Fibroblast of skin of abdomen (primary cell): ENCODE data around the gene ALPG. TPM values are rescaled to one million over a fixed set of nuclear protein-coding genes. Genes with fewer than 3 reads are reported as not detected.
"Not testable (repeated sequence)": the region's sequence is repeated elsewhere in the genome, so short reads cannot be mapped to it uniquely, and the experiment has no call there.

Experiments
- DNase-seq: peaks from one replicate; pipeline ENCODE4 v3.0.0-alpha.2; 2013
- polyA plus RNA-seq, 2 experiments: library from polyadenylated mRNA; unstranded; fragments of 120-200 nt; gene quantifications; one replicate each; pipeline ENCODE4 v1.2.1, GENCODE V29; 2013; ENCODE audit not compliant: insufficient read length in 2 of 2

The ALPG gene
- polyA plus RNA-seq (2013, experiment 1 of 2; ENCODE audit: insufficient read length), result not detected
- not detected for polyA plus RNA-seq (2013, experiment 2 of 2; ENCODE audit: insufficient read length)

DNA sequence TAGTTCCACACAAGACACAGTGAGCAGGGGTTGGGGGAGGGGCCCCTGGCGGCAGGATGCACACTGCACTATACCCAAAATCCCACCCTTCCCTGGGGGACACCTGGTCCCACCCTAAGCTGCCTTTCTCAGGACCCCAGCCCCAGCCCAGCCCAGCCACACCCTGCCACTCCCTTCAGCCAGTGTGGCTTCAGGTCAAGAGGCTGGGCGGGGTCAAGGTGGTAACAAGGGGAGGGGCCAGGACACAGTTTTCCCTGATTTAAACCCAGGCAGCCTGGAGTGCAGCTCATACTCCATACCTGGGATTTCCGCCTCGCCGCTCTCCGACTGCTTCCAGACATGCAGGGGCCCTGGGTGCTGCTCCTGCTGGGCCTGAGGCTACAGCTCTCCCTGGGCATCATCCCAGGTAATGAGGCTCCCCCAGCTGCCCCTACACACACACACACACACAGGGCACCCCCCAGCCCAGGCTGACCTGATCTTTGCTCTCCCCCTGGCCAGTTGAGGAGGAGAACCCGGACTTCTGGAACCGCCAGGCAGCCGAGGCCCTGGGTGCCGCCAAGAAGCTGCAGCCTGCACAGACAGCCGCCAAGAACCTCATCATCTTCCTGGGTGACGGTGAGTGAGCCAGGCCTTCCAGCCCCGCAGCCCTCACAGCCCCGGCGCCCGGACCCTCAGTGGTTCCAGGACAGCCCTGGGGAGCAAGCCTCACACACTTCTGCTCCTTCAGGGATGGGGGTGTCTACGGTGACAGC is at the start of gene ALPG:
ALPG (plus strand) TSS at position 289 of the 755 bp plus-strand sequence; CDS start at position 340, 51 bp downstream.
- no peak for DNase-seq

DNA sequence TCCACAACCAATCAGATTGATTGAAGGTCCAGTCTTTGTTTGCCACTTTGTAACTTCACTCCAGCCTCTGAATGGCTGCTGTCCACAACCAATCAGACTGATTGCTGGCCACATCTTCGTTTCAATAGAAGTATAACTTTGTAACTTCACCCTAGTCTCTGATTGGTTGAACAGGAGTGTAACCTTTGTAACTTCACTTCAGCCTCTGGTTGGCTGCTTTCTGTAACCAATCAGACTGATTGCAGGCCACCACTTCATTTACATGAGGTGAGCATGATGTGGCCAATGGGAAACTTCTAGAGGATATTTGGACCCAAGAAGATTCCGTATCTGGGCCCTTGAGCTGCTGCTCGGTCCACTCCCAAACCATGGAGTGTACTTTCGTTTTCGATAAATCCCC is 45.0 kb upstream of the ALPG start:
- no peak for DNase-seq

DNA sequence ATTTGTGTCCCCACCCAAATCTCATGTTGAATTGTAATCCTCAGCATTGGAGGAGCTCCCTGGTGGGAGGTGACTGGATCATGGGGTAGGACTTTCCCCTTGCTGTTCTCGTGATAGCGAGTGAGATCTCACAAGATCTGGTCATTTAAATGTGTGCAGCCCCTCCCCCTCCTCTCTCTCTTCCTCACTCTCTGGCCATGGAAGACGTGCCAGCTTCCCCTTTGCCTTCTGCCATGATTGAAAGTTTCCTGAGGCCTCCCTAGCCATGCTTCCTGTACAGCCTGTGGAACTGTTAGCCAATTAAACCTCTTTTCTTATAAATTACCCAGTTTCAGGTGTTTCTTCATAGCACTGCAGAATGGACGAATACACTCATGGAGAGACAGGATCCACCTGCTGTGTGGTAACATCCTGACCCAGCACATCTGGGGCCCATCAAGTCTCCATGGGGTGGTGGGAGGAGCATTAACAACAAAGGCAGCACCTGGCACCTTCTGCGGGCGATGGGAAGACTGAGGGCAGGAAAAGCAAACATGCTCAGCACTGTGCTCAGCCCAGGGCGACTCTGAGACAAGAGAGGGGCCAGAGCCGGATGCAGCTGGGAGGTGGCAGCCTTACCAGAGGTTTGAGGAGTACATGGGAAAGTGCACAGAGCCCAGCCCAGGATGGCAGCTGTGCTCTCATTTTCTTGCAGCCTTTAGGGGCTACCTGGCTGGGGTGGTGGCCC is 44.3 kb upstream of the ALPG start:
- no peak for DNase-seq

DNA sequence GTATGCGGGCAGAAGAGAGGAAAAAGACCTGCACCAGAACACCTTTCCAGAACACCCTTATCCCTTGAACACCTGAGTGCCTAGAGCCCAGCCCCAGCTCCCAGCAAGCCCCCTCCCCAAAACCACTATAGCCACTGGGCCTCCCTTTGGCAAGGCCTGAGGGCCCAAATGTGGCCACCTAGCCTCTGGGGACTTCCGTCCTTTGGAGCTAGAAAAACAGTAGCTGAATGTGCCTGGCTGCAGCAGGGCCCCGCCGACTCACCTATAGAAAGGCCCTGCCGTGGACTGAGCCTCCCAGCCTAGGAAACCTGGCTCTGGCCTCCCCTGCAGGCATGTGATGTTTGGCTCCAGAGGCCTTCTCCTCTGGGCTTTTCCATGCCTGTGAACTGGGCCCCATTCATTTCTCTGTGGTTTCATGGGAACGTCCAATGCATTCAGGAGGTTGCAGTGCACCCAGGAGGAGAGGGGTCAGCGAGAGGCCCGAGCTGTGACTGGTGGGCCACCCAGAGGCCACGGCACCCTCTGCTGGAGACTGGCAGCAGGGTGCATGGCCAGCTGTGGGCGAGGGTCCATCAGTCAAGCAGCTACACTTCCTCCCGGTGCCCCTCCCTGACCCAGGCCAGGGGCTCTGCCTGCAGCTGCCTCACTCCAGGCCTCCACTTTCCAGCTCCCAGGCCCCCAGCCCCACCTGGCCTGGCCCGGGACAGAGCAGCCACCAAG is 43.4 kb upstream of the ALPG start:
- not testable (repeated sequence) for DNase-seq

DNA sequence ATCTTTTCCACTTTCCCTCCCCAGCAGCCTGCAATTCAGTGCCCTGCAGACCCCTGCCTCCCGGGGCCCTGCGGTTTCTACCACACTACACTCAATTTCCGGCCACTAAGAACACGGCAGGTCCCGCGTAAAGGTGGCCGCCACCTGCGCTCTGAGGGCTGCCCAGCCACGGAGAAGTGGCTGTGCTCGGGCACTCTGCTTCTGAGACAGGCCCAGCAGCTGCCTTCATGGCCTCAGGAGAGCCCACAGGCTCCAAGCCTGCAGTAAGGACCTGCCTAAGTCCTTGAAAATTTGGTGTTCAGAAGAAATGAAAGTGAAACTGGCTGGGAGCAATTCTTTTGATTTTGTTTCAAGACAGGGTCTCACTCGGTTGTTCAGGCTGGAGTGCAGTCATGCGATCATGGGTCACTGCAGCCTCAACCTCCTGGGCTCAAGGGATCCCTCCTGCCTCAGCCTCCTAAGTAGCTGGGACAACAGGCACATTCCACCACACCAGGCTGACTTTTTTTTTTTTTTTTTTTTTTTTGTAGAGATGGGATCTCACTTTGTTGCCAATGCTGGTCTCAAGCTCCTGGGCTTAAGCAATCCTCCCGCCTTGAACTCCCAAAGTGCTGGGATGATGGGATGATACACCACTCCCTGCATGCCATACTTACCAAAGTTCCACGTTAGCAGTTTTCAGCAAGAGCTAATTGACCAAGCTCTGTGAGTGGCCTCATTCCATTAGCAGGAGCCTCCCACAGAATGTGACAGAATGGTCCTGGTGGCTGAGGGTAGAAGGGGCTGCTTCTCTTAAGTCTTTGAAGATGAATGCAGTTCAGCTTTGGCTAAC is 42.6 kb upstream of the ALPG start:
- DNase-seq, result no peak

DNA sequence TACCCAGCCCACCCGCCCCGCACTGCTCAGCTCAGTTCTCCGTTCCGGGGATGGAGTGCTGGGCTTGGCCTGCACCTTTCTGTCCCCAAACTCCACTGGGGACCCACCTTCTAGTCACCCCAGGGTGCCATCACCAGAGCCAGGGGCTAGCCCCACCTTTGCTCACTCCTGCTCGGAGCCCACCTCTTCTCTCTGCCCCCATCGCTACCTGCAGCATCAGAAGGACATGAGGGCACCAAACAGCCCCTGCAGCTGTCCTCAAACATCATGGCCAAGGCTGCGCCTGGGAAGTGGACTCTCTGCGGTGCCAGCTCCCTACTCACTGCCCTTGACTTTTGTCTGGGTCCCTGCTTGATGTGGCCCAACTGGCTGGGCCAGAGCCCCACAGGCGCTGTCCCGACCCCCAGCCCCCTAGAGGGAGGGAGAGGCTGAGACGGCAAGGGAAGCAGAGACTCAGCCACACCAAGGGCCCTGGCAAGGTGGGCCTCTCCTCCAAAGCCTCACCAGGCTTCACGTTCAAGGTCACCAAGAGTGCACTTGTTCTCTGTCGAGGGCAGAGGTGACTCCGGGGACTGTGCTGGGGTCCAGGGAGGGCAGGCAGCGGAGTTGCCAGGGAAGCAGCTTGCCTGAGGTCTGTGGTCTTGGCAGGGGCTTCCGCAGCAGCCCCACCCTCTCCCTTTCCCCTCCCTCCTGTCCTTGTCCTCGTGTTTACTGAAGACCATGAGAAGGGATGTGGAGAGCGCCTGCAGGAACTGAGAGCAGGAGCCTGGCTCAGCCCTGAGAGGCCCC is 41.6 kb upstream of the ALPG start:
- DNase-seq, result not testable (repeated sequence)

DNA sequence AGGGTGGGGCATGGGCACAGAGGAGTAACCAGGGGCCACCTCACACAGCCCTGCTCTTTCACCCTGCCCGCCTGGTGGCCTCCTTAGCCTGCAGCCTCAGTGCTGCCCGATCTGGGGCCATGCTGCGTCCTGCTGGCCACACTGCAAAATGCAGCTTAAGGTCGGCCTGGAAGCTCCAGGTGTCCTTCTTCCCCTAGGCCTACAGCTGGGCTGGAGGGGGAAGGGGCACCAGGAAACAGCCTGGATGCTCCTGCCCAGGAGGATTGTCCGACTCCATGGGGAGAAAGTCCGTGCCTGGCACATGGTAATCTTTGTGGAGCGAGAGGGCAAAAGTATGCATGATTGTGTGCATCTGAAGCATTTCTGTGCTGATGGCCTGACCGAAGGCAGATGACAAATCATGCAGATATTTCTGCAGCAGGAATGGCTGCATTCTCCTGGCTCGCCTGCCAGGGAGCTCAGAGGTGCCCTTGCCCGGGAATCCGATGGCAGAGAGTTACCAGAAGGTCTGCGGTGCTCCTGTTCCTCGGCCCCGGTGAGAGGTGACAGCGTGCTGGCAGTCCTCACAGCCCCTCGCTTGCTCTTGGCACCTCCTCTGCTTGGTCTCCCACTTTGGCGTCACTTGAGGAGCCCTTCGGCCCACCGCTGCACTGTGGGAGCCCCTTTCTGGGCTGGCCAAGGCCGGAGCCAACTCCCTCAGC is 40.9 kb upstream of the ALPG start:
- DNase-seq, result no peak

DNA sequence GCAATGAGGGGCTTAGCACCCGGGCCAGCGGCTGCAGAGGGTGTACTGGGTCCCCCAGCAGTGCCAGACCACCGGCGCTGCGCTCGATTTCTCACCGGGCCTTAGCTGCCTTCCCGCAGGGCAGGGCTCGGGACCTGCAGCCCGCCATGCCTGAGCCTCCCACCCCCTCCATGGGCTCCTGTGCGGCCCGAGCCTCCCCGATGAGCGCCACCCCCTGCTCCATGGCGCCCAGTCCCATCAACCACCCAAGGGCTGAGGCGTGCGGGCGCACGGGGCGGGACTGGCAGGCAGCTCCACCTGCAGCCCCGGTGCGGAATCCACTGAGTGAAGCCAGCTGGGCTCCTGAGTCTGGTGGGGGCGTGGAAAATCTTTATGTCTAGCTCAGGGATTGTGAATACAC is 40.2 kb upstream of the ALPG start:
- DNase-seq, result not testable (repeated sequence)

DNA sequence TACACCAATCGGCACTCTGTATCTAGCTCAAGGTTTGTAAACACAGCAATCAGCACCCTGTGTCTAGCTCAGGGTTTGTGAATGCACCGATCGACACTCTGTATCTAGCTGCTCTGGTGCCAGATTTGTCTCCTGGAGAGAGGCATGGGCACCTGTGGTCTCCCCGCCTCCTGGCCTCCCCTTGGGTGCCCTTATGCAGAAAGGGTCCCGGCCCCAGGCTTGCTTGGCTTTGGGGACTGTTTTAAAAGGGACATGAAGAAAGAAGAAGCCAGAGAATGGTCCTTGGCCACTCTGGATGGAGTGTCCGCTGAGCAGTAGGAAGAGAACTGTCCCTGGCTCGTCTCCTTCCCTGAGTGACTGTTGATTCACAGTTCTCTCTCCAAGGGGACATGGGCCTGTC is 39.6 kb upstream of the ALPG start:
- no peak for DNase-seq

DNA sequence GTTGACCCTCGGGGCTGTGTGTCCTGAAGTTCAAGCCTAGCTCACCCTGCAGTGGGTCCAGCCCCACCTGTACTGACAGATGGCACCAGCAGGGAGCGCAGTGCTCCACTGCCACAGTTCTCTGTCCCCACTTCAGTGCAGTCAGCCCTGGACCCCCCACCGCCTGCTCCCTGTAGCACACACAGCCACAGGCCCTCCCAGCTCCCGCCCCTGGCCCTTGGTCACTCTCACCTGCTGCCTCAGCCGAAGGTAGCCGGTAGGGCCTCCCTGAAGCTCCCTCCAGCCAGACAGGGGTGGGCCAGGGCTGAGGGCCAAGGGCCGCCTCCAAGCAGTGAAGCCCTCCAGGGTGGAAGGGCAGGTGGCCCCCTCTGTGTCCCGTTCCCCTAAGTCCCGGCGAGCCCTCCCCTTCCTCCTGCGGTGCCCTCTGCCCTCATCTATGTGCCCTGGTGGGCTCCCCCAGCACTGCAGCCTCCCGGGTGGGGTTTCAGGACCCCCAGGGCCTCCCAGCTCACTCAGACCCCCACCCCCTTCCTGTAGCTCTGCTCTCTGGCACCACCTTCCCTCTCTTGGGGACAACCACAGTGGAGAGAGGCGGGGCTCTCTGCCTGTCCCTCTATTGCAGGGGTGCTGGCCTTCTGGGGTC is 38.9 kb upstream of the ALPG start:
- DNase-seq, result no peak

DNA sequence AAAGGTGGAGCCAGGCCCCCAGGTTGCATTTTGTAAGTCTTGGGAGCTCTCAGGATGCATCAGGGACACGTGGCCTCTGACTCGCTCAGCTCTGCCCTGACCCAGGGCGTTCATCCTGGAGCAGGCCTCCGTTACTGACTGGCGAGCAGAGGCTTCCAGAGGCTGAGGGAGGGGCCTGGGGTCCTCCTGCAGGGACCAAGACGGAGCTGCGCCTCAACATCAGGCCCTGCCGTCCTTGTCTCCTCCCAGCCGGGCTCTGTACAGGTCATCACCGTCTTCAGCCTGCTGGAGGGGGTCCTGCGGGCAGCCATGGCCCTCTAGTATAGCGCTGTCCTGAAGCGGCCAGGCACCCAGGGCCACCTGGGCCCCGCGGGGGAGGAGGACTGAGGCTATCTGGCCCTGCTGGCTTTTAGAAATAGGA is 38.3 kb upstream of the ALPG start:
- DNase-seq, result no peak

DNA sequence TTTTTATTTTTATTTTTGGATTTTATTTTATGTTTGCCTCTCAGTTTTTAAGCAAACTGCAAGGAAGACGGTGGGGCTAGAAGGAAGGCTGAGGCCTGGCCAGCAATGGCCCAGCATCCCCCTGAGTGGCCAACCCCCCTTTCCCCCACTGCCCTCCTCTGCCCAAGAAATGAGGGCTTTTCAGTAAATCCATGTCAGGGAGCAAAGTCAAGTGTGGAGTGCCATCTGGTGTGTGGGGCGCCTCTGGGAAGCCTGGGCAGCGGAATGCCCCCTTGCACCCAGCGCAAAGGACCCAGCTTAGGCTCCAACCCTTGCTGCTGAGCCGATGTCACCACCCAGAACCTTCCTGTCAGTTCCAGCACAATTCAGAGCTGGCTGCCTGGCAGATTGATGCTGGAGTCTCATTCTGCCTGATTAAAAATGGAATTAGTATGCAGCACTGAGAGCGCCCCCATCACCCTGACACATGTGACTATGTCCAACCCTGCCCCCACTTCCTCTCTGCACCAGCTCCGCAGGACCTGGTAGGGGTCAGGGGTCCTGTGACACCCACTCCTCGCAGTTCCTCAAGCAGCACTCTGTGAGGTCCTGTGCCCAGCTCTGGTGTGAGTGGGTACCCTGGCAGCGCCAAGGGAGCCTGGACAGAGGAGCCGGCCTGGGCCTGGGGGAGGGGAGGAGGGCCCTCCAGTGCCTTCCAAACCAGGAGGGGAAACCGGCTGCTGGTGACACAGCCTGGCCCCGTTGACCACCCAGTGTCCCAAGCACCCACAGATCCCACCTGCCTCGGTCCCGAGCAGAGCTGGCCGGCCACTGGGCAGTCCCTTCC is 37.3 kb upstream of the ALPG start:
- no peak for DNase-seq

DNA sequence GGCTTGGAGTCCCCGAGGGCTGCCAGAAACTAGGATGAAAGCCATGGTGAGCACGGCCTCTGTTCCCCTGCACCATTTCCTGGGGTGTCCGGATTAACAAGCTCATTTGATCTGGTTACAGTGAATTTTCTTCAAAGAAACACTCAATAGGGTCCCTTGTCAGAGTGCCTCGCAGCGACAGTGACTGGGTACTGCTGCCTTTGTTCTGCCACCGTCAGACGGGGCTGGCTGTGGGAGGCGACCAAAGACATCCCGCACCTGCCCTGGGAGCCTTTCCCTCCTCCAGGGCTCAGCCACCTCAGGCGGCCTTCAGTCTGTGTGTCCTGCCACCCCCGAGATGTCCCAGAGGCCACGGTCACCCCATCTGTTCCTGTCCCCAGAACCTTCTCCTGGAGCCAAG is 36.6 kb upstream of the ALPG start:
- DNase-seq, result not testable (repeated sequence)

DNA sequence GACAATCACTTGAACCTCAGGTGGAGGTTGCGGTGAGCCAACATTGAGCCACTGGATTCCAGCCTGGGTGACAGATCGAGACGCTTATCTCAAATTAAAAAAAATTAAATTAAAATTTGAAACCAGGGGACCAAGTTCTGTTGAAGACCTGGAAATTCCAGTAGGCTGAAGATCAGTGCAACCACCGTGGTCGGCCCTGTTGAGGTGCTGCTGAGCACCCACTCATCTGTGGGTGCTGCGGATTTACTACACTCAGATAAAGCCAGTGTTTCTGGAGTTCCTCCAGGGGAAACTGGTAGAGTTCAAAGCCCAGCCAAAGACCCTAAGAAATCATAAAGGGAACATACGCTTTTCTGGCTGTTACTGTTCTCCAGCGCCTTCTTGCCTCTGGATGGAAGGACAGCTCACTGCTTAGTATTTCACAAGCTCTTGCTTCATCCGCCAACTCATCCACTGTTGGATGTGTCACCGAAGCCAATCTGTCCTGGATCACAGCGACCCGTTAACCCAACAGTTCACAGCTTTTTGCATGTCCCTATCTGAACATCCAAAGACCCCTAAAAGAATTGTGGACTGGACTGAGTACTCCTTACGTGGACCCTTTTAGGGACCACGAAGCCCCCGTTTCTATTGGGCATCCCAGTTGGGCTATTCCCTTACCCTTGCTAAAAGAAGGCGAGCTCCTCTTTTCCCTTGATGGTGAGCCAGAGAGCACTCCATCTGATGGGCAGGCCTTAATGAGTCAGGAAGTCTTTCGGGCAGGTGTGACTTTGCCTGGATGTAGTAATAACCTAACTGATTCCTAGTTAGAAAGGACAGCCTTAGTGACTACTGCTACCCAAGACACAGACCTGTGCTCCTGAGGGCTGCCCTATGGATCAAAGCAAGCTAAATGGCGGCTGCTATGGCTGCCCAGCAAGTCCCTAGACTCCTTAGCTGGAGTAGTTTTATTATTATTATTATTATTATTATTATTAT is 34.1 kb upstream of the ALPG start:
- DNase-seq, result no peak

DNA sequence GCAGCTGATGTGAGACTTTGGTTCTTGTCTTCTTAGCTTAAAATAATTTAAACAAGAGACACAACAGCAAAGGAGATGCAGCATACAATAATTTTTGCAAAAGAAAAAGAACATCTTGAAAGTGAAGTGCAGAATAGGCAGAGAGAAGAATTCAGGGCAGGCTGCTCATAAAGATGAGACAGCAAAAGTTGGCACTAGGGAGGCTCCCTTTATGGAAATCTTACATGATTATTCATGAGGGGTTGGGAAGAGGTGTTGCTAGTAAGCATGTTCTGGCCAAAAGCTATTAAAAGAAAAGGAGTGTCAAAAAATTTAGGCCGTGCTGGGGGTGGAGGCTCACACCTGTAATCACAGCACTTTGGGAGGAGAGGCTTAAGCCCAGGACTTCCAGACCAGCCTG is 32.3 kb upstream of the ALPG start:
- no peak for DNase-seq

DNA sequence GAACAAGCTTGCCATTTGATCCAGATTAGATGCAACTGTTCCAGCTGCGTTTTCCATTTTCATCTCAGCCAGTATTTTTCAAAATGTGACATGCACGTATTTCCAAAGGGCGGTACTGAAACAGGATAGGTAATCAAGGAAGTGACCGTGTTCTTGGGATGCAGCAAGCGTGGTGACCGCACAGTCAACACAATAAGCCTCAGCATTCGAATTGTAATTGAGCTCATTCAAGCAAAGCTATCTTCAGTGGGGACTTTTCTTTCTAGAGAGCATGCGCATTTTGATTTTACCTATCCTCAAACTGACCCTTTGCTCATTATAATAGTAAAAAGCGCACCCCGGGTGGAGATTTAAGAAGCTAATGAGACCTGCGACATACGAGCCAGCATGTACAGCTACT is 31.5 kb upstream of the ALPG start:
- no peak for DNase-seq

DNA sequence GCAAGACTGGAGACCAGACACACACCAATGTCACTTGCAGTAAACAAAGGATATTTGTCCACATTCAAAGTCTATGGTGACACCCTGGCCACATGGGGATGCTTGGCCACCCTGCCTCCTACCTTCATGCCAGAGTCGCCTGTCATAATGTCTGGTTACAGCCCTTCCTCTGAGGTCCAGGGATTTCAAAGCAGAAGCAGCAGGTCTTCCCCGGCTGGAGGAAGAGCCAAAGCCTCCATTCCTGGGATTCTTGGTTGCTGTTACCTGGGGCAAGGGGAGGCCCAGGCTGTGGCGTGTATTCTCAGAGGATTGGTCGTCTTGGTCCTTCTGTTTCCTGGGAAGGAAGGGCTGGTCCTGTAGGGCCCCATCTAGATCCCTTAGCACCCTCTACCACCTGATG is 30.4 kb upstream of the ALPG start:
- no peak for DNase-seq

DNA sequence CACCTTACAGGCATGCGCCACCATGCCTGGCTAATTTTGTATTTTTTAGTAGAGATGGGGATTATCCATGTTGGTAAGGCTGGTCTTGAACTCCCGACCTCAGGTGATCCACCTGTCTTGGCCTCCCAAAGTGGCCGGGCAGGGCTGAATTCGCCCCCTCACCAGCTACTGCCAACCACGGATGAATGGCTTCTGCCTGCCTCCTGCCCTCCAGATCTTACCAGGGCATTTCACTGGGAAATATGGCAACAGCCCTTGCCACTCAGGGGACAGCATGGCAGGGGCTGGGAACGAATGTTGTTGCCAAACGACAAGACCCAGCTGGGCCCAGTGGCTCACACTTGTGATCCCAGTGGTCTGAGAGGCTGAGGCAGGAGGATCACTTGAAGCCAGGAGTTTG is 29.9 kb upstream of the ALPG start:
- DNase-seq, result no peak
